Spleen (tissue), 7 donors: ENCODE data around the gene CTXN3.

Experiments
- POLR2A ChIP-seq, 3 donors: fragments of 450-650 bp; IDR thresholded peaks; one replicate each; pipeline ENCODE4 v1.5.1; 2017; ENCODE audit warnings: antibody characterized with exemption in 3 of 3, mild to moderate bottlenecking in 1 of 3
- TF ChIP-seq, protein P1 (sequence below), 11 experiments: fragments of 200-600 bp in 7 of 11; fragments of 450-650 bp in 4 of 11; sonication (generic) in 4 of 11; IDR thresholded peaks in 8 of 11; conservative IDR thresholded peaks in 3 of 11; 1 replicate in 7 of 11; 2 replicates in 4 of 11; pipeline versions ENCODE4 v1.4.0 to v1.8.0; 2016 to 2021; ENCODE audit warnings: antibody characterized with exemption in 11 of 11, inconsistent platforms in 4 of 11, mild to moderate bottlenecking in 1 of 11
- donor health status: DM: no; HTN: no; CAD: no; lungs with moderate emphysema.
- donor health status: DM: no; HTN: no; CAD: no.
- donor health status: DM: no; HTN: no; CAD: no.

- TF ChIP-seq POLR2A (IDR thresholded peaks at IDR 0.05): no peak
- TF ChIP-seq, protein P1, sequence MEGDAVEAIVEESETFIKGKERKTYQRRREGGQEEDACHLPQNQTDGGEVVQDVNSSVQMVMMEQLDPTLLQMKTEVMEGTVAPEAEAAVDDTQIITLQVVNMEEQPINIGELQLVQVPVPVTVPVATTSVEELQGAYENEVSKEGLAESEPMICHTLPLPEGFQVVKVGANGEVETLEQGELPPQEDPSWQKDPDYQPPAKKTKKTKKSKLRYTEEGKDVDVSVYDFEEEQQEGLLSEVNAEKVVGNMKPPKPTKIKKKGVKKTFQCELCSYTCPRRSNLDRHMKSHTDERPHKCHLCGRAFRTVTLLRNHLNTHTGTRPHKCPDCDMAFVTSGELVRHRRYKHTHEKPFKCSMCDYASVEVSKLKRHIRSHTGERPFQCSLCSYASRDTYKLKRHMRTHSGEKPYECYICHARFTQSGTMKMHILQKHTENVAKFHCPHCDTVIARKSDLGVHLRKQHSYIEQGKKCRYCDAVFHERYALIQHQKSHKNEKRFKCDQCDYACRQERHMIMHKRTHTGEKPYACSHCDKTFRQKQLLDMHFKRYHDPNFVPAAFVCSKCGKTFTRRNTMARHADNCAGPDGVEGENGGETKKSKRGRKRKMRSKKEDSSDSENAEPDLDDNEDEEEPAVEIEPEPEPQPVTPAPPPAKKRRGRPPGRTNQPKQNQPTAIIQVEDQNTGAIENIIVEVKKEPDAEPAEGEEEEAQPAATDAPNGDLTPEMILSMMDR (IDR thresholded peaks at IDR 0.05 in 8 of 11, conservative IDR thresholded peaks at IDR 0.05 in 3 of 11): no peak
These were observed 7.9 kb downstream of the CTXN3 start for GRCh38 chr5:127656825-127657224.
